ENCODE measurements around the gene LRFN2.

LRFN2 gene

DNA sequence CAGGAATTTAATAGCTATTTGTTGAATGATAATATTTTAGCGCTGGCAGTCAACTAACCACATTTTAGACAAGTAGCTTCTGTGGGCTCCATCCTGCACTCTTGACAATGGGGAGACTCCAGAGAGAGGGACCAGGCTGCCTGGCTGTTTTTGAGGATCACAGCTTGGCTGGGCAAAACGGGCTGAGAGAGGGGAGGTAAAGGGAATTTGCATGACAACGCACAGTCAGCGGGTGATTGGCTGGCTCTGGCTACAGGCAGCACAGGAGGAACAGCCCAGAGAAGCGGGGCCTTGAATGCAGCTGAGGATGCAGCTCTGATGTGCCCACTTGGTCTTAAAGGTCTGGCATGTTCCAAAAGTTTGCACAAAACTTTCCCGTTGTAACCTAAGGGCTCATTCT is 41.2 kb downstream of the LRFN2 start:
- DNase-seq (ENCODE audit: low read depth in 1 of 2, low spot score in 1 of 2) = no peak

DNA sequence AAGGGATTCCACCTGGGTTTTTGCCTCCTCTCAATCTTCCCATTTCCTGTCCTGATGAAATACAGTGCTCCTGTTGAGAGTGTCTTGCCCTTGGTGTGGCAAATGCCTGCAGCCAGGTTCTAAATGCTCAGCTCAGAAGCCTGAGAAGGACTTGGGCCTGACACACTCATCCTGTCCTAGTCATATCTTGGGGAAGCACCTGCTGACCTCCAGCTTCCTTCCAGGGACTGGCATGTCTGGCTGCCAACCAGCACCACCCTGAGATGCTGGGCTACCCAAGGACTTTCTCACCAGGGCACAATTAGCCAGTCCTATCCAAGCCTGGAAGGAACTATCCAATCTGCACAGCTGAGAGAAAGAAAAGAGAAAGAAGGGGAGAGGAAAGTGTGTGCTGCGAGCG is 43.4 kb downstream of the LRFN2 start:
- DNase-seq (ENCODE audit: low read depth in 1 of 2, low spot score in 1 of 2) = no peak

DNA sequence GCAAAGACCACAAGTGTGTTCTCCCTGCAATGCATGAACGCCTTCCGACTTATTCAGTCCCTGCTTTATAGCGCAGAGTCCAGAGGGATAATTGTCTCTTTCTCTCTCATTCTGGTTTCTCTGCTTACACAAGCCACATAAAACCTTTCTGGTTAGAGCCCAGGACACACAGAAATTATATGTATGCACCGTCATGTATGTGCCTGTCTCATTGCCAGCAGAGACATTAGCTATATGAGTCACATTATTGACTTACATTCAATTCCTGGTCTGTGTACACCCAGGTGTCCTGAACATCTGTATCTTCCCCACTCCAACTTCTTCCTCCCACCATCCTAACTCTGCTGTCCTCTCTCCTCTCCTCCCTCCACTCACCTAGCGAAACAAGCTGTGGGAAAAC is 44.0 kb downstream of the LRFN2 start:
- no peak for DNase-seq (ENCODE audit: low read depth in 1 of 2, low spot score in 1 of 2)

DNA sequence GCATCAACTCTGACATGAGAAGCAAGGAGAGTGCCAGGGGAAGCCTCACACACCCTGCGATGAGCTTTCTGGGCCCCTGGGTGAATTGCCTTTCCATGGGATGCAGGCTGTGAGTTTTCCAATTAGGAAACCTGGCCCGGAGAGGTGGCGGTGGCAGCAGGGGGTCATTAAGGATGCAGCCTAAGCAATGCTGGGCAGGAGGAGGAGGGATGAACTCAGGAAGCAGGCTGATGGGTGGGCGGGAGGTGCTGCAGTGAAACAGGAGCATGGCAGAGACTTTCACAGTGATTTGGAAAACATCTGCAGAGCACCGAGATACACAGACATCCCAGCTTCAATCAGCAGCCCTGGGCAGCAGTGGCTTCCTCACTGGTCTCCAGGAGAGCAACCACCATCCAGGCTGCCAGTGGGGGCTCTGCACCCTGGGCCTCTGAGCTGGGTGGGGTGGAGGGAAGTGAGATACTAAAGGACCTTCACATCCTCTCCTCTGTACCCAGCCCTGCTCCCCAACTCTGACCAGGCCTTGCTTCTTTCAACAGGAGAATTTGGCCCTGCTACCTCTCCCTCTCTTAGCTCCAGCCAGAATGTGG is 44.9 kb downstream of the LRFN2 start:
- no peak for DNase-seq (ENCODE audit: low read depth in 1 of 2, low spot score in 1 of 2)

DNA sequence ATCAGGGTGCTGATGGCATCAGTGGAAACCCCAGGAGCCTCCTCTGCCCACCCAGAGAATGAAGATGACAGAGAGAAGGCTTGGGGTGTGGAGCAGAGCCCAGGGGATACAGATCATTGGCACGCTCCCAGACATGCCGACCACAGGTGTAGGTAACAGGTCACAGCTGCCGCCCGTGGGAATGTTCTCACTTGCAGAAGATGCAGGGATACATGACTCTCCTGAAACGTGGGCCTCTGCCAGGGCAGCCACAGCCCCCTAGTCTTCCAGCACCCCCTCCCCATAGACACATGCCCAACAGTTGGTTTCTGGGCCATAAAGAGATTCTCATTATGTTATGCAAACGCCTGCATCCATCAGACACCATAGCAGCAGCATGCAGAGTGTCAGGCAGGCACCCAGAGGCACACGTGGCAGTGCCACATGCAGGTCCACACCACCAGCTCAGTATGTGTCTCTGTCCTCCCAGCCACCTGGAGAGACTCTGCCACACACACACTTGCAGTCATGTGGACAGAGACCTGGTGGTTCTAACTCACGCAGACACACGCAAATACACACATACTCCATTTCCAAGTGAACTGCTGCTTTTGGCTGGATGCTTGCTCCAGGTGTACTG is 45.5 kb downstream of the LRFN2 start:
- no peak for DNase-seq (ENCODE audit: low read depth in 1 of 2, low spot score in 1 of 2)

DNA sequence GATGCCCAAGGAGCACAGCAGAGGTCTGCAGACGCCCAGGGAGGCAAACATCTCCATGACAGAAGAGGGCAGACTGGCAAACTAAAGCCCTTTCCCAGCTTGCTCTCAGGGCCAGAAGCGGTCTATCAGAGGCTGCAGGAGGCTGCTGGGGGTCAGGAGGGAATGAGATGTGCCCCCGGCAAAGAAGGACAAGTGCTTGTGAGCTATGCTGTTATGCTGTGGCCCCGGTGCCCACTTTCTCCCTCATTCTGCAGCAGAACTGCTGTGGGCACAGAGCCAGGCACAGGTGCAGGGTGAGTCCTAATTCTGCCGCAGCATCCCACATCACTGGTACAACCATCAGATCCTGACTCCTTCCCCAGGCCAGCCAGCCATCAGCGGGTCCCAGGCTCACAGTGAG is 46.4 kb downstream of the LRFN2 start:
- no peak for DNase-seq (ENCODE audit: low read depth in 1 of 2, low spot score in 1 of 2)

DNA sequence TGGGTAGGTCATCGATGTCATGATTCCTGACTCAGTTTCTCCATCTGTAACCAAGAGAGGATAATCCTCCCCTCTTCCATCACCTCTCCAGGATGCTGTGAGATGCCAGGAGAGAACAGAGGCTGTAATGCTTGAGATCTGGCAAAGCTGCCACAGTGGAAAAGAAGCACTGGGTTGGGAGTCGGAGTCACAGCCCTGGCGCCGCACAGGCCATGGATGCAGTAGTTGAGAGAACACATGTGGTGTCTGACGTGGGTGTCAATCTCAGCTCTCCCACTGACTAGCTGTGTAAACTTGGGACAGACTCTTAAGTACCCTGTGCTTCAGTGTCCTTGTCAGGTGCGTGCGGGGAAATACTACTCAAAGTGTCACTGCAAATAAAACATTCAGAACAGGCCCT is 47.3 kb downstream of the LRFN2 start:
- no peak for DNase-seq (ENCODE audit: low read depth in 1 of 2, low spot score in 1 of 2)

DNA sequence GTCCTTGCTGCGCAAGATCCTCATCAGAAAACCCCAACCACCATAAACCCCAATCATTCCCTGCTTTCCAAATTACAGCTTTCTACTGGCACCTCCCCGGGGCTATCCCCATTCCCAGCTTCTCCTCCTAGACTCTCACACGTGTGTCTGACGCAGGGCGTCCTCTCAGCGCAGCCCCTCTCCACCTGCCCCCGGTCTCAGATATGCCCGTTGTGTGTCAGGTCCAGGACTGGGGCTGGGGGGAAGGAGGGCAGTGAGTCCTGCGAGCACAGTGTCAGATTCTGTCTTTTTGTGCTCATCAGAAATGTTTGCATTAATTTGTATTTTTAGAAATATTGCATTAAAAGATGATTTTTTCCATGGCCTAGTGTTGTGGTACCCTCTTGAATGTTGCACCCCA is 48.6 kb downstream of the LRFN2 start:
- no peak for DNase-seq (ENCODE audit: low read depth in 1 of 2, low spot score in 1 of 2)

DNA sequence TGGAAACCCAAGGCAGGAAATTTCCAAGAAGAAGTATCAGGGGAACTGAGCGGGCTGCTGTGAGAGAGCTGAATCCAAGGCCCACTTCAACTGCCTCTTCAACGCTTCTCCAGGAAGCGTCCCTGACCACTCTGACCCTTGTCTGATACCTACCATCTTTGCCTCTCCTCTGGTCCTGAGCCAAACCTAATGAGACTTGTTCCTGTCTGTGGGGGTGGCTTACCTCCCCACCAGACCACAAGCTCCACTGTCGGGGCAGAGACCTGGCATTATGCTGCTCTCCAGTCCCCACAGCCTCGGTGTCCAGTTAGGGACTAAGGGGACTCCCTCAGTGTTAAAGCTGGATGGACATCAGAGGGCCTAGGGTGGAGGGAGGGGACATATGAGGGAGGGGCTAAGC is 49.7 kb downstream of the LRFN2 start:
- DNase-seq (ENCODE audit: low read depth in 1 of 2, low spot score in 1 of 2) = no peak

DNA sequence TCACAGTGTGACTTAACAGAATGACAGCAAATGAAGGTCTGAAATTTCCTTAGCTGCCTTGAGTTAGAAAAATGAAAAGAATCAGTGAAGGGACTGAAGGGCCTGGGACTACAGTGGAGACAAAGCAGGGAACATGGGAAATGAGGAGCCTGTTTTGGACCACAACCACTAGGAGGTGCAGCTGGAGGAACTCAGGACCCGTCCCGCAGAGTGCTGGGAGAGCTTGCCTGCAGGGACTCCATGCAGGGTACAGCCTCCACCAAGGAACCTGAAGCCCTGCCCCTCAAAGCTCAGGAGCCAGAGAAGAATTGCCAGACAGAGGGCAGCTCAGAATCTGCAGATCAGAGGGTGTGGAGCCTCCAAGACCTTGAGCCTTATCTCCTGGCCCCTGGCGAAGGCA is 50.7 kb downstream of the LRFN2 start:
- DNase-seq (ENCODE audit: low read depth in 1 of 2, low spot score in 1 of 2) = no peak

DNA sequence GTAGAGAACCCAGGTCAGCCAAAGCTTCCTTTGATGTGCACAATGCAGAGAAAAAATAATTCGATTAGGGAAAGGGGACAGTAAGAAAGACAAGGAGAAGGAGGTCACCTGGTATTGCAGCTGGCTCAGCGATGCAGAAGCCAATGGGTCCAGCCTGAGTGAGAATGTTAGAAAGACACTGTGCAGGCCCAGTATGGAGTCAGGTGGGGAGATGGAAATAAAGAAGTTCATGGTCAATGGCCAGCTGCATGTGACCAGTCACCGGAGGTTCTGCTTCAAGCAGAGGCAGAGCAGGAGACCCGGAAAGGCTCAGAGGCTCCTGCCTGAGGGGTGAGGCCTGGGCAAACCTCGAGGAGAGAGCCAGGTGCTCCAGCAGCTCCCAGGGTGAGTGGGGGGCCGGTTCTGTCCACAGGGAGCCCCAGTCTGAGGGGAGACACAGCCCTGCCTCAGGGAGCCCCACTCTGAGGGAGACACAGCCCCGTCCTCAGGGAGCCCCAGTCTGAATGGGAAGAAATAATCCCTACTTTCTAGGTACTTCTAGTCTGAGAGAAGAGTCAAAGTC is 51.3 kb downstream of the LRFN2 start:
- no peak for DNase-seq (ENCODE audit: low read depth in 1 of 2, low spot score in 1 of 2)

DNA sequence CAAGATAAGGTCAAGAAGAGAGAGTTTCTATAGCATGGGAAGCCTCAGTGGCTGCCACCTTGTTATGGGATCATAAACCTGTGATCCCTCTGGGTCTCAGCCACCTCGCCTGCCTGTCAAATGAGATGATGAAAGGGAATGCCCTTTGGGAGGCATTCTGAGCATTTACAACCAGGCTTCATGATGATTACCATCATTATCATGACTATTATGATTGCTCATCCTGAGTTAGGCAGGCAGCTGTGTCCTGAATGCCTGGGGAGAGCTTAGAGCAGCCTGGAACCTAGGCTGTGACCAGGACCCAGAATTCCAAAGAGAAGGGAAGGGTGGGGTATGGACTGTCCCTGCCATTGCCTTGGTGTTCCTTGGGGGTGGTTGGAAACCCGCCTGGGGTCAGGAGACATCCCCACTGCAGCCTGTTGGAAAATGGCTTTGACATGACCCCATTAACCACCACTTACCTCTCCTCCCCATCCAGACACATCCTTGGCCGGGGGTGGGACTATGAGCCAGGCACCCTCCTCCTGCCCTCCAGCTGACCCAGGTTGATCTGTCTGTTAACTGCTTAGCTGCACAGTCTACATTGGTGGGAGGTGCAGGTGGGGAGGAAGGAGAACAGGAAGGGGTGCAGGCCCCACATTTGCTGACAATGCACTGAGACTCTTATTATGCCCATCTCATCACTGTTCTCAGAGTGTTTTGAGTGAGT is 51.9 kb downstream of the LRFN2 start:
- DNase-seq (ENCODE audit: low read depth in 1 of 2, low spot score in 1 of 2) = no peak

DNA sequence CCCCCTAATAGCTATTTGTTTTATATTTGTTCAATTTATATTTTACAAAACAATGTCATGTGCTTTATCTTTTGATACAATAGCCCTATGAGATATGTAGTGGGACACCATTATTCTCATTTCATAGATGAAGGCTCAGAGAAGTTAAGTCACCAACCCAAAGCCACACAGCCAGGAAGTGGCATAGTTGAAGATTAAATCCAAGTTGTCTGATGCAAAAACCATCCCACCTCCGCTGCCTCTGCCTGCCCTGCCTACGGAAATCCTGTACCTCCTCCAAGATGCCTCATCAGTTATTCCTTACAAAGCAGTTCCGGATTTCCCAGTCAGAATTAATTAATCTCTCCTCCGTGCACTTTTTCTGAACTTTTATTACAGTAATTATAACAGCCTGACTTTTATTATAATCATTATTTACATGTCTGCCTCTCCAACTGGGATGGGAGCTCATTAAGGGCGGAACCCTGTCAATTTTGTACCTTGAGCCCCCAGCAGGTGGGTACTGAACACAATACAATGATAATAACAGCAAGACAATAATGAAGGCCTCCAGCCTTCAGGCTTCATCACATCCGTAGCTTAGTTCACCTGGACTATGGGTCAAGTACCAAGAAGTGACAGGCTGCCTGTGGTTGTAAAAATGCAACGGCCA is 54.7 kb downstream of the LRFN2 start:
- no peak for DNase-seq (ENCODE audit: low read depth in 1 of 2, low spot score in 1 of 2)

DNA sequence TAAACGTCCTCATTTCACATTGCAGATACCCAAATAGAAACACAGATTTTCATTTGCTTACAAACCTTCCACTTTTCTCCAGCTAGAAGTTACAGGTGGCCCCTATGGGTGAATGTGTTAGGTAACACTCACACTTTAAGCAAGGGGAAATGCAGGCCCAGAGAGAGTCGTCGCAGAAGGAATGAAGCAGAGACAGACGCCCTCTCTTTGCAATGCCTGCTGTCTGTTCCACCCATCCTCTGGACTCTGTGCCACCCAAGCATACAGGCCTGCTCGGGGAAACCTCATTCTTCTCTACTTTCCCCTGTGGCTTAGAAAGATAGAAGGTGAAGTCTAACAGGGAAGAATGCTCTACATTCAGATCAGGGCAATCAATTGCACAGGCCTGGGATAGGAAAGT is 57.2 kb downstream of the LRFN2 start:
- no peak for DNase-seq (ENCODE audit: low read depth in 1 of 2, low spot score in 1 of 2)

DNA sequence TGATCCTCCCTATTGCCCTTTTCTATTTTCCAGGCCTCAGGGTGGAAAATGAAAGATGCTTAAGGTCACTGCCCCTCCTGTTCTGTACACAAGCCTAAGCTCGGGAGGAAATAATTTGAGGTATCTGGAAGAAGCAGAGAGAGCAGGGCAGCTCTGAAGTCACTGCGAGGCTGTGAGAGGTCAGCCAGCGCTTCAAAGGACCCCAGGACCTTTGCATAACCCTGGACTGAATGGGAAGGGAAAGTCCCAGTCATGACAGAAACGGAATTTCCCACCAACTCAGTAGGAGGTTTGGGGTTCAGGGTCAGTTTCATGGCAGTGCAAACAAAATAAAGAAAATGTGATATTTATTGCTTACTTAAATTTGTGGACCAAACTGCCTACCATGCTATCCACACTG is 58.1 kb downstream of the LRFN2 start:
- no peak for DNase-seq (ENCODE audit: low read depth in 1 of 2, low spot score in 1 of 2)

DNA sequence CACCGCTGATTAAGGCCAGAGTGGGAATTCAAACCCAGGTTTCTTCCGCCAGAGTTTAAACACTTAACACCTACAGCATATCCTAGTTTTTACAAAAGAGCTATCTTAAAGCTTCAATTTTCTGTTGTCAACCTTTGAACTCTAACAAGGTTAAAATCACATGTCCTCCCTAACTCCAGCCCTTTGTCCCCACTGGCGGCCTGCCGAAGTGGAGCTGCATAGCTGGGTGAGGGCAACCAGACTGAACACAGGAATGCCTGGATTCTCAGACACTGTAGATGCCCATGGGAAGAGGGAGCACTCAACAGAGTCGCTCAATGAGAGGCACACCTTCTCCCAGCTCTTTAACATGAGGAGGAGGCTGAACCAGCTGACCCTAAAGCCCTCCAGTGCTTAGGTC is 59.1 kb downstream of the LRFN2 start:
- DNase-seq (ENCODE audit: low read depth in 1 of 2, low spot score in 1 of 2) = no peak

DNA sequence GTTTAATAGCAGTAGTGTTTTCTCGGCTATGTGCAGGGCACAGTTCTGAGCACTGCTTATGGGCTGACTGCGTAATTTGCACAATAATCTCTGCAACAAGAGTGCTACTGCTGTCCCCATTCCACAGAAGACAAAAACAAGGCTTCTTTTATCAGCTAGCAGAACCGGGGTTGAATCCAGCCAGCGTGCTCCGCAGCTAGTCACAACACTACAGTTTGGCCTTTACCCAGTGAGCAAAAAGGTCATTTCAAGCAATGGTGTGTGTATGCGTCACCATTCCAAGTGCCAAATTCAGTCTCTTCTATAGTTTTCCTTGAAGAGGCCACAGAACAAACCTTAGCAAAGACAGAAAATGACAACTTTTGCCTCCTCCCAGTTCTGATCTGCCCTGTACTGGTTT is 61.1 kb downstream of the LRFN2 start:
- DNase-seq (ENCODE audit: low read depth in 1 of 2, low spot score in 1 of 2) = no peak

DNA sequence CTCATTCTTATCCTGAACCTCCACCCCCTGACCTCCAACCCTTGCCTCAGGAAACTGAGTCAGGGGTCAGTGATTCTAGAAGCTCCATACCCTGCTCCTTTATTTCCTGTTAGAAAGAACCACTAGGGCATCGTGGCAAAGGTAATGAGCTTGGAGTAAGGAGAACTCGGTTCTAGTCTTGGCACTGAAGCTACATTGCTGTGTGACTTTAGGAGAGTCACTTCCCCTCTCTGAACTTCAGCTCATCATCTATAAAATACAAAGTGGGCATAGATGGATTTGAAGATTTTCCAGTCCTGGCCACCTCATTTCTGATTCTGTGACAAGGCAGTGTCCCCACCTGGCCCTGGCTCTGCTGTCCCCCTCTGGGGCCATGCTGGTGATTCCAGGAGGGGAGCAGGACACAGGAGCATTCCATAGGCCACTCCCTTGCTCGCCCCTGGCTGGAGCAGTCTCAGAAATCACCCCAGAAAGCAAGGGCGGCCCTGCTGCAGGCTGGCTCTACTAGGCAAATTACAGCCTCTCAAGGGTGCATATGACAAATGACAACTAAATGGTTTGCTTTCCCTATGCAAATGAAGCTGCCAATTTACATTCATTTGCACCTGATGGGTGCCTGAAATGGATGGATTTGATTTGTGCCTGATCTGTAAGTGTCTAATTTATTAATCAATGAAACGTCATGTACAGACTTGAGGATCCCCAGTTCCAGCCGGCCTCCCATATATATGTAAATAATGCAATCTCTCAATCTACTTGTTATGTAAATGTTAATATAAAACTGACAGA is 62.2 kb downstream of the LRFN2 start:
- DNase-seq (ENCODE audit: low read depth in 1 of 2, low spot score in 1 of 2) = no peak

DNA sequence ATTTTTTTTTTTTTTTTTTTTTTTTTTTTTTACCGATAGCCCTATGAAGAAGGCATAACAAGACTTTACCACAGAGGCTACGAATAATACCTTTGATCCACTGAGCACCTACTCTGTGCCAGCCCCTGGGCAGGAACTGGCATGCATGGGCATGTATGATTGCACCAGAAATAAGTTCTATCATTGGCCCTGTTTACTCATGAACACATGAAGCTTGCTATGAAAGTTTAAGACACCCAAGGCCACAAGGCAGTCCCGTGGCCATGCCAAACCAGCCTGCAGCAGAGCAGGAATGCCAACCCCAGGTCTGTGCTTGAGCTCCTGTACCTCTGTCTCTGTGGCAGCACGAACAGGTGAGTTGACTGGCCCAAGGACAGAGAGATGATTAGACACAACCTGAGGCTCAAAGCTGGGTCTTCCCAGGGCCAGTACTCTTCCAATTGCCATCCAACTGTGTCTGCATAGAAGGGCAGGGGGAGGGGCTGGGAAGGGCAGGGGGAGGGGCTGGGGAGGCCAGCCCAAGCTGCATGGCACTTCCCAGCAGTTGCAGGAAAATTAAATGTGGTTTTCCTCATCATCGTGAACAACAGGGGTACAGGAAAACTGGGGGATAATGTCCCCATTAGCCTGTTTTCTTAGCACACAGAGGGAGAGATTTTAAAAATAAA is 63.5 kb downstream of the LRFN2 start:
- no peak for DNase-seq (ENCODE audit: low read depth in 1 of 2, low spot score in 1 of 2)

DNA sequence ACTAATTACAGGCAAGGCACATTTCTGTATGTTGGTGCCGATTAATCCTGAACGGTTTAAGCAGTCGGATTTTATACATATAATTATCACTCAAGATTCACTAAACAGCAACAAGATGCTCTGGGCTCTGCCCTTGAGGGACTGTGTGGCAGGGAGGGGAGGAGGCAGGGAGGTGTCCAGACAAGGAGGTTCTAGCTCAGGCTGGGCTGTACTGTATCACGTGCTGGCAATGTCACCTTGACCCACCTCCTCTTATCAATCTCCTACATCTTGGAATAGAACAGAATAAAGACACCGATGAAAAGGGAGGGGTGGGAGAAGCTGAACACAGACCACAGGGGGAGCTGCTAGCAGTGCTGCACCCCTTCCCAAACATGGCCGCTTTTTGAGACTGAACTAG is 65.7 kb downstream of the LRFN2 start:
- DNase-seq (ENCODE audit: low read depth in 1 of 2, low spot score in 1 of 2) = no peak

DNA sequence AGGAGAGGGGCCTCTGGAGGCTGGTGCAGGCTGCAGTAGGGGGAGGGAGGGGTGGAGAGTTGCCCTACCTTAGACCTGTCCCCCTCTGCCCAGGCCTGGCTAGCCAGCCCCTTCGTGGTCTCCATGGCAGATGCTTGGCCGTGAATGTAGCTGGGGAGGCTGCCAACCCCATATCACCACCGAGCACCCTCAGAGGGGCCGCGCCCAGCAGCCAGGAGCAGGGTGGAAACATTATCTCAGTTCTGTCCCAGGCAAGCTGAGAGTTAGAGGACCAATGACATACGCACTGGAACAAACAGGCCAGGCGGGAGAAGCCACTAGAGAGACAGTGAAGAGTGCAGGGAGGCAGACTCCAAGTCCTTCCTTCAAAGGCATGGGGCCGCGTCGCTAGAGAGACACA is 66.5 kb downstream of the LRFN2 start:
- DNase-seq (ENCODE audit: low read depth in 1 of 2, low spot score in 1 of 2) = no peak
